ACHN (cell line): Measurements from ENCODE around the gene TMEM79.
A peak's percentile ranks its signal among the peaks of the same experiment; 100 is the strongest.

Experiments used
- DNase-seq: peaks from one replicate; pipeline ENCODE4 v3.0.0-alpha.2; 2015
- in situ Hi-C: cut with HindIII; loops from 2 replicates; pipeline ENCODE4 v1.10.0; 2017; ENCODE audit warnings: low sequenced_read_pairs, low pct_ligation_motif_present, low pct_unique_long_range_greater_than_20kb

The TMEM79 gene

GRCh38 chr1:156259805-156260204 is 24.3 kb upstream of the TMEM79 start:
- in situ Hi-C loops = no loop called here
- DNase-seq = peak; percentile 33

DNA sequence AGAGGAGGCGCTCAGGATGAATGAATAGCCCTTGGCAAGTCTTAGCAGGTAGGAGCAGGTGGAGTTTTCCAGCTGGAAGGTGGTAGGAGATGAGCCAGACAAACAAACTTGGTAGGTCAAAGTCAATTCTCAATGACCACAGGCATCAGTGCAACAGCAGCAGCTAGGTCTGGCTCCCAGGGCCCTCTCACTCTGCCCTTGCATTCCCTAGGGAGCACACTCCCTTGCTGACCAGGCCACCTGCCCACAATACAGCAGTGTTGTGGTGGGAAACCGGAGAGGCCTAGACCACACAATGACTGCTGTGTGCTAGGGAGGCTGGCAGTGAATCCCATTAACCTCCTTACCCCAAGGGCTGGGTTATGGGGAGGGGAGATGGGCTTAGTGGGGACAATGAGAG is 23.2 kb upstream of the TMEM79 start:
- in situ Hi-C loops = no loop called here
- no peak for DNase-seq

GRCh38 chr1:156262461-156263287 is 21.5 kb upstream of the TMEM79 start:
- peak; percentile 28 for DNase-seq
- in situ Hi-C loops = no loop called here

DNA sequence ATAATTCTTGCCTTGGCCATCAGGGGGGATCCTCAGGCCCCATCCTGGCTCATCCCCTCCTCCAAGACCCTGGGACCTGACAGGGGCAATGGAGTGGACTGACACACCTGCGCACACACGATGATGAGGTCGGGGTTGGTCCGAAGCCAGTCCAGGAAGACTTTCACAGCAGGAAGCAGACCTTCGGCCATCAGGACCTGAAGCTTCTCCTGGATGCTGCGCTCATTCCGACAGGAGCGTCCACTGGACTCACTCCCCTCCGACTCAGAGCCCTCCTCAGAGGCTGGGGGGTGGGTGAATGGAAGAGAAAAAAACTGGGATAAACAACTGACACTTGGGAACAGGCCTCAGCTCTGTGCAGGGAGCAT is 20.9 kb upstream of the TMEM79 start:
- in situ Hi-C loops = no loop called here
- no peak for DNase-seq

DNA sequence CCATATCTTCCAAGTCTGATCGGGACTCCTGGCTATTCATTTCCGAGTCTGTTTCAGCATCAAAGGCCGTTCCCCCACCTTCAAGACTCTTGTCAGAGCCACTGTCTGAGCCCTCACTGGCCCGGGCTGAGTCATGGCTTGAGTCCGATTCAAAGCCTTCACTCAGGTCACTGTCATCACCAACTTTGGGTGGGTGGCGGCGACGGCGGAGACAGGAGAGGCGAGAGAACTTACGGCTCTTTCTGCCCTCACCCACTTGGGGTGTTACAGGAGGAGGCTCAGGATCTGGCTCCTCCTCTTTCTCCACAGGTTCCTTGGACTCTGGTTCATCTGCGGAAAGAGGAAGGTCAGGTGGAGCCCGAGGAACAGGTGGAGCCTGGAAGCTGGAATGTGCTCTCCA is 18.1 kb upstream of the TMEM79 start:
- no peak for DNase-seq
- in situ Hi-C loops = no loop called here

DNA sequence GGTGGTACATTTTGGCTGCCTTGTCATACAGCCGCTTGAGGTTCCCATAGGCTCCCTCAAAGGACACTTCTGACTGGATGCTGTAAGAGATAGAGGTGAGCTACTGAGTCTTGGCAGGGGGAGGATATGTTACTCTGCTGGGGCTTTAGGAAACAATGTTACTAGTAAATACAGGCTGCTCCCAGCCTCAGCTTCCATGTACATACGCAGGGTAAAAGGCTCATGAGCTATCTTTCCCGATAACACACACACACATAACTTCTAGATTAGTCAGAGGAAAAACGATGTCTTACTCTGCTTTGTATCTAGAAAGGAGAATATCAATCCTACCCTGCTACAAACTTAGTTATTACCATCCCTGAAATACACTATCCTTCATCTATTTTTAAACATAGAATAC is 15.8 kb upstream of the TMEM79 start:
- in situ Hi-C loops = no loop called here
- DNase-seq = no peak

DNA sequence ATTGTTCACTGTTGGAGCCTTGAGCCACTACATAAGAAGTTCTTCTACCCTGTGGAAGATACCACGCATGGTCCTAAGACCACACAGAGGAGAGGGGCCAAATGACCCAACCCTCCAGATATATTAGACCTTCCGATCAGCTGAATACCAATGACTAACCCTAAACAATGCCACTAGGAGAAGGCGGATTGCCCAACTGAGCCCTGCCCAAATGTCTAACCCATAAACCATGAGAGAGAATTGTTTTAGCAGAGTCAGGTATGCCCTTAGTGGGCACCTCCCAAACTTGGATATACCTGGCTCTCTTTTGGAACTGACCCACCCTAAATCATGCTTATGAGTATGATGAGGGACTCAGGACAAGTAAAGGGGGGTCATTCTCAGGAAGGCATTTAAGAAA is 13.8 kb upstream of the TMEM79 start:
- in situ Hi-C loops = no loop called here
- no peak for DNase-seq

- no peak for DNase-seq
- in situ Hi-C loops = no loop called here
Measured at GRCh38 chr1:156276532-156276931, 7.6 kb upstream of the TMEM79 start.

DNA sequence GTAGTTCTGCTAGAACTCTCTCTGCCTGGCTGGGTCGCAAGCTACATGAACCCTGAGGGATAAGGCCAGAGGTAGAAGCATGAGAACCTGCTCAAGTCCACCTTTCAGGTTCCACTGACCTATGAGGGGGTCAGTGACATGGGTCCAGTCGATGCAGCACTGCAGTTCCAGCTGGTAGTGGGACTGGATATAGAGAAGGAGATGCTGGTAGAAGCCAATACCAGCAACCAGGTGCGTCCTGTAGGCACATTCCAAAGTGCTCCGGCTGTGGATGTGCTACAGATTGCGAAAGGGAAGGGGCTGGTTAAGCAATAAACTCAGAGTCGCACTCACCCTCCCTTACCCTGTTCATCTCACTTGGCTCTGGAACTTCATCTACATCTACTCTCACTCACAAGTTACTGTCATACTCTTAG is 7.2 kb upstream of the TMEM79 start:
- in situ Hi-C loops = no loop called here
- DNase-seq = no peak

- in situ Hi-C loops = no loop called here
- DNase-seq = no peak
Measured at GRCh38 chr1:156279837-156280236, 4.3 kb upstream of the TMEM79 start.

DNA sequence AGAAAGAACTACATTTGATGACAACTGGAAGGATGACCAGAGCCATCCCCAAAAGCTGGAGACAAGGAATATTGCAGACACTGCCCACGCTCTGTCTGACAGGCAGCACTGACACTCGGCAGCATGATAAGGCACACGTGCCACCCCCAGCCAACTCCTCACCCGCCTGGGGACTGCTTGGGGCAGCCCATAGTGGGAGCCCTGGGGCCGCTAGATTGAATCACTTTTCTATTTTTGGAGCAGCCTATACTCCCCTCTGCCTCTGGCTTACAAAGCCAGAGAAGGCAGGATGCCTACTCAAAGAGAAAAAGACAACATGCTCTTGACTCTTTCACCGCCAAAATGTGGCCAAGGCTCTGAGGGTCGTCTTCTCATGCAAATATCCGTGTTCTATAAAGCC is 2.8 kb upstream of the TMEM79 start:
- in situ Hi-C loops = no loop called here
- peak; percentile 28 for DNase-seq

DNA sequence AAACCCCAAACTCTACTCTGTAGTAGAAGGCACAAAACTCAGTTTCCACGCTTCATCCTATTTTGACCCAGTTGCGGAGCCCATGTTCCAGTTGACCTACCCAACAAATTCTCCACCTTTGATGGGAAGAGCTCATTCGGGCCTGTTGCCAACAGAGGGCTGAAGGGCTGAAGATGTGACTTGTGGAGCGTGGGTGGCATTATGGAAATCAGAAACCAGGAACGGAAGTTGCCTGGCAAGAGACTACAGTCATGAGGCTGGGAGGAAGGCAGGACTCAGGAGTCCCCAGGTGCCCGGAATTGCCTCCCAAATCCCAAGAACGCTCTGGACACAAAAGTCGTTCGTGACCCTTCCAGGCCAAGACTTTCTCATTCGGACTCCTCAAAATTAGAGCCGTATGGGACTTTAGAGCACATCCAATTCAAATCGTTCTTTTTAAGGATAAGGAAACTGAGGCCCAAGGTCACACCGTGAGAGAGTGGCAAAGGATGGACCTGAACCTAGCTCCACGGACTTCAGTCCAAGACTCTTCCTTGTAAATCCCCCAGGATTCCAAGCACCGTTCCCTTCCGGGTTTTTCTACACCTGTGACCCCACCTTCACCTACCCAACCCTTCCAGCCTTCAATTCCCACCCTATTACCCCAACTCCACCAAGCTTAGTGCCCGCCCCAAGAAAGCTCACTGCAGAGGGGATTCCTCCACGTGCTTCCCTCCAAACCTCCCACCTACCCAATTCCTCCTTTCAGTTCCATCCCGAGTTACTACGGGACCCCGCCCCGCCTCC is 2.2 kb upstream of the TMEM79 start:
- DNase-seq = peak; percentile 50
- in situ Hi-C loops = no loop called here

DNA sequence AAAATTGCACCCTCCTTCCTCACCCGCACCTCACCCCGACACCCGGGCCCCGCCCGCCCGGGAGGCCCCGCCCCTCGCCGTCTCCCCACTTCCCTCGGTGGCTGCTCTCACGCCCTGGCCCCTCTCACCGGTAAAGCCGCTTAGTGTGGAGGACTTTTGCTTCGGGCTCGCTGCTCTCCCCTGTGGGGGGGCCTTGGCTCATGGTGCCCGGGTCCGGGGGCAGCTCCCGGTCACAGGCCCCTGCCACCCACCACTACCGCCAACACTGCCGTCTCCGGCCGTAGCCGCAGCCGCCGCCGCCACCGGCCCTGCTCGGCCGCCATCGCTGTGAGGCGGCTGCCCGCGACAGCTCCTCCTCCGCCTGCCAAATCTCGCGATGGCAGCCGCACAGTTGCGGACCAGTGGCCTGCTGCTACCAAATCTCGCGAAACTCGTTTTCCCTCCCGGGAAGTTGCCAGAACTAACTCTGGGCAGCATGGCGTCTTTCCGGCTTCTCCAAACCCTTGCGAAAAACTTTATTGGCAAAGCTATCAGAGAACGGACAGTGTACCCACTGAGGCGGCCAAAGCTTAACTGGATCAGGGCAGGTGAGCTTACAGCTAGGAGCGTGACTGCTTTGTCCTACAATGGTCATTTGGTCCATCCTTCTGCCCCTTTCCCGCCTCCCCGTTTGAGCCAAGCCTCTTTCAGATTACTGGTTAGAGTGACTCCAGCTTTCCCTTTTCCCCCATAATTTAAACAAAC is 1.5 kb upstream of the TMEM79 start, which contains the start of gene SMG5:
Gene SMG5, minus strand, starts transcription at position 347 of the 744 bp plus-strand sequence. Its CDS starts 145 bp downstream, at position 202.
- in situ Hi-C loops = no loop called here
- peak; percentile 99 for DNase-seq

DNA sequence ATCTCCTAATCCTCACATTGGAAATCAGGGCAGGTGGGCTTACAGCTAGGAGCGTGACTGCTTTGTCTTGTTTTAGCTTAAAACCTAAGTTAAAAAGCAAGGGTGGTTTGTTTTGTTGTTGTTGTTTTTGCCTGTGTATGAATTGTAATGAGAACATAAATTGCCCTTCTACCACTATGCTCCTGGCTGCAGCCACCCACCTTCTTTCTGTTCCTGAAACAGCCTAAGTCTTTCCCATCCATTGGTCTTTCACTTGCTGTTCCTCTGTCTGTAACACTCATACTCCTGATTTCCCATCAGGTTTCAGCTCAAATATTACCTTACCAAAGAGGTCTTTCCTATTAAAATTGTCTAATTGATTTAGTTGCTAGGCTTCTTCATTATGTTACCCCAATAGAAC is 604 bp upstream of the TMEM79 start:
- DNase-seq = no peak
- in situ Hi-C loops = no loop called here

DNA sequence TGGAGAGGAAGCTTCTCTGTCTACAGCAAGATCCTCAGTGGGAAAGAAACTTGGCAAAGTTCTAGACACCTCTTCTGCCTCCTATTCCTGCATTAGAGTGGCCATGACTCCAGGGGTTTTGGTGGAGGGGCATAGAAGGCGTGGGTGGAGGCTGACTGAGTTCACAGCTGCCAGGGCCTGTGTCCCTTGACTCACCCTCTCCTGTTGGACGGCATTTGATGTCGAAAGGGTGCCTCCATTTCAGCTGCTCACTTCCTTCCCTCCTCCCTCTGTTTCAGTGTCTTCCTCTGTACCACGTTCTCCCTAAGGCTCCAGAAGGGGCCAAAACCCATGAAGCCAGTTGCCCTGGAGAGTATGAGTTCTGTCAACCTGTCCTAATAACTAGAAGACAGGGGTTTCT is 632 bp downstream of the TMEM79 start:
- DNase-seq = no peak
- in situ Hi-C loops = no loop called here

GRCh38 chr1:156285437-156285836 is 1.3 kb downstream of the TMEM79 start:
- in situ Hi-C loops = no loop called here
- no peak for DNase-seq

DNA sequence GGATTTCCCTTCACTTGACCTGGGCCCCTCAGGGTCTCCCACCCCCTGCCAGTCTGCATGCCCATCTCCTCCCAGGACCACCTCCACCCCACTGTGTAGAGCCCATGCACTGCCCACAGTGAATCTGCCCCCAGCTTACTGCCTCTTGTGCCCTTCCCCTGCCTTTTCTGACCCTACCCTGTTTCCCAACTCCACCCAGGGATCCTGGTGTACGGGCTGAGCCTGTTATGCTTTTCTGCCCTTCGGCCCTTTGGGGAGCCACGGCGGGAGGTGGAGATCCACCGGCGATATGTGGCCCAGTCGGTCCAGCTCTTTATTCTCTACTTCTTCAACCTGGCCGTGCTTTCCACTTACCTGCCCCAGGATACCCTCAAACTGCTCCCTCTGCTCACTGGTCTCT is 1.9 kb downstream of the TMEM79 start:
- in situ Hi-C loops = no loop called here

DNA sequence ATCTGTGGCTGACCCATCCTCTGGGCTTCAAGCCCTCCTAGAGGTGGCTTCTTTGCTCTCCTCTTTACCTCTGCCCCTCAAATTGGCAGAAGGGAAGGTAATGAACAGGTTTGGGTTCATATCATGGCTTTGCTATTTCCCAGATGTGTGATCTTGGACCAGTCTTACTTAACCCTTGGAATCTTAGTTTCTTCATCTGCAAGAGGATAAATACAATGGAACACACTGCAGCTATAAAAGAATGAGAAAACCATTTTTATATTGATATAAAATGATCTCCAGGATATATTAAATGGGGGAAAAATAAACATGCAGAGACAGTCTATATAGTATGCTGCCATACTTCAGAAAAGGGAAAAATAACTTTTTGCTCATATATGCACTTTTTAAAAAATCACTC is 5.7 kb downstream of the TMEM79 start:
- DNase-seq = no peak
- in situ Hi-C loops = no loop called here

More for the DNA sequence above, 1.9 kb downstream of the TMEM79 start:
- DNase-seq = no peak
